PC-3 (cell line): ENCODE data around the gene CREG2. TPM values are rescaled to one million over a fixed set of nuclear protein-coding genes. Genes with fewer than 3 reads are reported as not detected.

Experiments used
- ATAC-seq: fragments of 200-7000 bp; cut with Tn5 transposase; 2 replicates; pipeline ENCODE4 v1.9.1; 2020; ENCODE audit warnings: mild to moderate bottlenecking, moderate library complexity
- BruUV-seq: library from RNA; stranded (reverse); fragments of 400-500 nt; replicated peaks from 2 replicates; lab custom pipeline; 2021; lab: Mats Ljungman, UMichigan
- CTCF ChIA-PET: fragments of 300-600 bp; sonication (Branson Sonifier 250); formaldehyde crosslinking; loops from one replicate; lab custom pipeline; 2022; ENCODE audit warnings: antibody characterized with exemption; lab: Charles Lee
- POLR2A ChIA-PET: fragments of 300-600 bp; sonication (Branson Sonifier 250); formaldehyde crosslinking; loops from one replicate; lab custom pipeline; 2022; ENCODE audit warnings: antibody characterized with exemption; ENCODE audit not compliant: unreplicated experiment; lab: Charles Lee
- DNase-seq: peaks from one replicate; pipeline ENCODE4 v3.0.0-alpha.2; 2015
- H2AFZ ChIP-seq: fragments of 300-600 bp; sonication (generic); 2 replicates; pipeline ENCODE4 v1.6.0; 2016; ENCODE audit warnings: antibody characterized with exemption, low read length
- H3F3A ChIP-seq: fragments of 300-600 bp; sonication (generic); one replicate; pipeline ENCODE4 v1.6.0; 2017; ENCODE audit warnings: antibody characterized with exemption, low read length, control low read depth, mild to moderate bottlenecking; ENCODE audit not compliant: unreplicated experiment
- H3K27ac ChIP-seq: fragments of 300-600 bp; sonication (generic); 2 replicates; pipeline ENCODE4 v1.5.1; 2016; ENCODE audit warnings: mild to moderate bottlenecking, low read length
- H3K27me3 ChIP-seq: fragments of 300-600 bp; sonication (generic); 2 replicates; pipeline ENCODE4 v1.6.1; 2016; ENCODE audit warnings: low read length, mixed read lengths
- H3K36me3 ChIP-seq: fragments of 300-600 bp; sonication (generic); 2 replicates; pipeline ENCODE4 v1.6.1; 2016; ENCODE audit warnings: low read depth, mixed run types, low read length, mixed read lengths
- H3K4me1 ChIP-seq: fragments of 300-600 bp; sonication (generic); 2 replicates; pipeline ENCODE4 v1.5.1; 2016; ENCODE audit warnings: low read length; ENCODE audit not compliant: insufficient read depth
- H3K4me2 ChIP-seq: fragments of 300-600 bp; sonication (generic); 2 replicates; pipeline ENCODE4 v1.6.0; 2016; ENCODE audit warnings: low read length
- H3K4me3 ChIP-seq: fragments of 300-600 bp; sonication (generic); 2 replicates; pipeline ENCODE4 v1.5.1; 2016; ENCODE audit warnings: mild to moderate bottlenecking, low read length, mixed read lengths
- H3K79me2 ChIP-seq: fragments of 300-600 bp; sonication (generic); 2 replicates; pipeline ENCODE4 v1.6.1; 2017; ENCODE audit warnings: low read length, mixed read lengths
- H3K9ac ChIP-seq: fragments of 300-600 bp; sonication (generic); 2 replicates; pipeline ENCODE4 v1.6.0; 2016; ENCODE audit warnings: mild to moderate bottlenecking, low read length
- H3K9me2 ChIP-seq: fragments of 300-600 bp; sonication (generic); replicated peaks from 2 replicates; pipeline ENCODE4 v1.6.1; 2016; ENCODE audit warnings: mixed run types, low read length, mixed read lengths
- H3K9me3 ChIP-seq: fragments of 300-600 bp; sonication (generic); 2 replicates; pipeline ENCODE4 v1.6.1; 2016; ENCODE audit warnings: low read length, mixed read lengths
- H4K20me1 ChIP-seq: fragments of 300-600 bp; sonication (generic); 2 replicates; pipeline ENCODE4 v1.6.1; 2016; ENCODE audit warnings: low read length, mixed read lengths
- CTCF ChIP-seq: fragments of 300-600 bp; sonication (generic); conservative IDR thresholded peaks from 2 replicates; pipeline ENCODE4 v1.5.1; 2017; ENCODE audit warnings: antibody characterized with exemption, low read depth, mild to moderate bottlenecking, low read length
- EZH2 ChIP-seq: fragments of 300-600 bp; sonication (generic); IDR thresholded peaks from one replicate; pipeline ENCODE4 v1.6.1; 2017; ENCODE audit warnings: antibody characterized with exemption, mild to moderate bottlenecking, low read length; ENCODE audit not compliant: unreplicated experiment
- EZH2phosphoT487 ChIP-seq: fragments of 300-600 bp; sonication (generic); IDR thresholded peaks from 2 replicates; pipeline ENCODE4 v1.6.1; 2018; ENCODE audit warnings: mild to moderate bottlenecking, antibody characterized with exemption, low read length, borderline replicate concordance
- intact Hi-C: fragments of 100-400 bp; cut with micrococcal nuclease; formaldehyde crosslinking; loops from 2 replicates; pipeline ENCODE4 v1.9.0; 2023
- total RNA-seq: library from RNA; depleted of rRNA; stranded (reverse); fragments of >200 nt; gene quantifications from 2 replicates; pipeline ENCODE4 v1.2.3, GENCODE V29; 2014

The CREG2 gene
- total RNA-seq, 1 experiment from 2014 or later = 40.0 TPM

GRCh38 chr2:101395545-101396315 is 8.4 kb upstream of the CREG2 start:
- POLR2A ChIA-PET = interaction anchor here (0.6 to 0.7 kb wide), 2 partner anchors 31 to 65 kb away, joined by 3 read pairs; no protein-coding TSS in a partner anchor
- no peaks in the 10 kb centered on the region for H4K20me1 ChIP-seq
- H3K4me3 ChIP-seq = peak overlapping the region; percentile 44
- TF ChIP-seq EZH2phosphoT487 (no peak), EZH2 (no peak), CTCF (no peak)
- ATAC-seq (peak; percentile 43), DNase-seq (no peak)
- peak overlapping the region; percentile 96 for H3K27ac ChIP-seq
- peak overlapping the region; percentile 83 for H3K9ac ChIP-seq
- peaks cover 8% of the 10 kb centered on the region; the same call in 1 of the 2 replicates for H3K36me3 ChIP-seq
- no peaks in the 10 kb centered on the region for H3K9me2 ChIP-seq
- TSS peak; percentile 80 for BruUV-seq
- H3K4me1 ChIP-seq = peaks cover 50% of the 10 kb centered on the region
- H3K4me2 ChIP-seq = peak overlapping the region; percentile 68
- peaks cover 11% of the 10 kb centered on the region for H3K79me2 ChIP-seq
- intact Hi-C loops = no loop called here
- peaks cover 9% of the 10 kb centered on the region for H3F3A ChIP-seq
- no peaks in the 10 kb centered on the region for H3K27me3 ChIP-seq
- peak overlapping the region; percentile 11; the same call in 1 of the 2 replicates for H2AFZ ChIP-seq
- no peaks in the 10 kb centered on the region for H3K9me3 ChIP-seq
- CTCF ChIA-PET = interaction anchor here (0.6 to 1.3 kb wide), 2 partner anchors 8 to 68 kb away, joined by 3 to 18 read pairs; partner anchors contain the start of gene CREG2

GRCh38 chr2:101388232-101388631 is 929 bp upstream of the CREG2 start:
- BruUV-seq = no TSS peak
- intact Hi-C loops = loop anchor here (2.0 to 10.0 kb wide), 6 partner anchors 31 to 309 kb away; partner anchors contain the start of gene MAP4K4
- Histone ChIP-seq H3K4me3 (peak overlapping the region; percentile 90), H3K27ac (peak overlapping the region; percentile 98), H3K9ac (peak overlapping the region; percentile 81), H3F3A (peaks cover 3% of the 10 kb centered on the region), H3K9me3 (no peaks in the 10 kb centered on the region), H3K27me3 (no peaks in the 10 kb centered on the region), H3K4me1 (peaks cover 40% of the 10 kb centered on the region), H3K36me3 (peaks cover 4% of the 10 kb centered on the region; the same call in 1 of the 2 replicates), H2AFZ (no peak overlapping the region), H3K4me2 (peak overlapping the region; percentile 90), H3K9me2 (no peaks in the 10 kb centered on the region), H4K20me1 (no peaks in the 10 kb centered on the region), H3K79me2 (peaks cover 43% of the 10 kb centered on the region)
- ATAC-seq (peak; percentile 39), DNase-seq (peak; percentile 88)
- ChIA-PET POLR2A (interaction anchor here (0.6 kb wide), 3 partner anchors 31 to 603 kb away, joined by 3 read pairs; no protein-coding TSS in a partner anchor), CTCF (interaction anchor here (0.6 to 3.1 kb wide), 6 partner anchors 29 to 443 kb away, joined by 3 to 31 read pairs (median 5); no protein-coding TSS in a partner anchor)
- no peak for TF ChIP-seq CTCF
- TF ChIP-seq EZH2 = no peak
- TF ChIP-seq EZH2phosphoT487 = no peak
